NCI-H226 (cell line): ENCODE measurements around the gene GAPVD1.
"Not testable (repeated sequence)": the region's sequence is repeated elsewhere in the genome, so short reads cannot be mapped to it uniquely, and the experiment has no call there.

Source experiments
- DNase-seq: peaks from one replicate; pipeline ENCODE4 v3.0.0-alpha.2; 2015

The GAPVD1 gene

GRCh38 chr9:125258160-125258785, 3.4 kb upstream of the GAPVD1 start:
- no peak for DNase-seq

DNA sequence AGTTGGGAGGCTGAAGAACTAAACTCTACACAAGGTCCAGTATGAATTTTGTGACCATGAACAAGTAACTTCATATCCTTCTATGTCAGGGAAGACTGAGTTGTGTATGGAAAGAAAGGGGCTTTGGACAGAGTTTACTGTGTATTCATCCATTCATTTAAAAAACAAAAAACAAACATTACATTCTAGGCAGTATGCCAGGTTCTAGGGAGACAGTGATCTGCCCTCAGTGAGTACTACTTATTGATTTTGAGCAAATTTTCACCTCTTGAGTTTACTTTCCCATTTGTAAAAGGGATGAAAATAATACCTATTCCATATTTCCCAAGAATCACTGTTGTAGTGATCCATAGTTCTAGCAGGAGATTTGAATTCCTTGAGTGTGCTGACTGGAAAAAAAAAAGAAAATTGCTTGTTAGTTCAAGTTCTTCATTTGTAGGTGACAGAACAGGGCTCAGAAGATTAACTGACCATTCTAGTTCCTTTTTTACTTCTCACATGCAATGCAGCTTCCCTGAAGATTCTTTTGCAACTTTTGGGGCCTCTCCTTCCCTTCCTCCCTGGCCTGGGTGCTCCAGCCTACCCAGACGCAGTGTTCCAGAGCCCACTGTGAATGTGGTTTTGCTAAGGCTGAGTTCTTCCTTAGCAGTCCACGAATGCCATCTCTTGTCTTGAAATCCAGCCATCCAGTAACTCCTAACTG, 2.6 kb upstream of the GAPVD1 start:
- DNase-seq = no peak

- DNase-seq = peak; percentile 13
Measured at GRCh38 chr9:125260561-125260960, 1.1 kb upstream of the GAPVD1 start.

DNA sequence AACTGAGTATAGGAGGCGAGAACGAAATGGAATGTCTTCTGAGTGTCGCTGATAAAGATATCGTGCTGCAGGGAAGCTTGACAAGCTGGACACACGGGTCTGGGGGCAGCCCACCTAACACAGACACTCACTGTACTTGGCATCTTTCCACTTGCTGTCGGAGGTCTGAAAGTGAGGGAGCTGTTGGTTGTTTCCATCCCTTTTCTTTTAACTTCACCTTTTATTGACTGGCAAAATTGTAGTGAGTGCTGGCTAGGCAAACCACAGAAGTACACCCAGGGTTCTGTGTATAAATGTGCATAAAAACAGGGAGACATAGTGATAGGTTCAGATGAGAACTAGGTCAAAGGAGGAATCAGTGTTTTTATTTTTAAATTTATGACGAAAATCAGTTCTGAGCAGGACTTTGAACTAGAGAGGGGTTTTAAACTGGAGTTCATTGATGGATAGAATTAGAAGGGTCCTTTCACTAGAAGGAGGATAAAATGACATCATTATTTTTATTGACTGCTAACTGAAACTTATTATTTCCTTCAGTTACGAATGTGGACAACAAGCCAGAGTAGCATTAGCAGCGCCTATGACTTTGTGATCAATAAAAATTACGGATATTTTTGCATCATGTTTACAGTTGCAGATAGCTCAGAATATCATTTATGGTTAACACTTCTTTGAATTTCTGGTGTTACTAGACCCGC, 817 bp downstream of the GAPVD1 start:
- no peak for DNase-seq

DNA sequence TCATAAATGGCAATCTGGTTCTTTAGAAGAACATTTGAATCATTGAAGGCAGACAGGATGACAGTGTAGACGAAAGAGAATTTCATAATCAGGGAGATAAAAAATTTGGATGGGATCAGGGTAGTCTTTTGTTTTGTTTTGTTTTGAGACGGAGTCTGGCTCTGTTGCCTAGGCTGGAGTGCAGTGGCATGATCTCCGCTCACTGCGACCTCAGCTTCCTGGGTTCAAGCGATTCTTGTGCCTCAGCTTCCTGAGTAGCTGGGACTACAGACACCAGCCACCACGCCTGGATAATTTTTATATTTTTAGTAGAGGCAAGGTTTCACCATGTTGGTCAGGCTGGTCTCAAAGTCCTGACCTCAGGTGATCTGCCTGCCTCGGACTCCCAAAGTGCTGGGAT, 2.4 kb downstream of the GAPVD1 start:
- not testable (repeated sequence) for DNase-seq

- no peak for DNase-seq
Measured at GRCh38 chr9:125268394-125269013, 6.9 kb downstream of the GAPVD1 start.

DNA sequence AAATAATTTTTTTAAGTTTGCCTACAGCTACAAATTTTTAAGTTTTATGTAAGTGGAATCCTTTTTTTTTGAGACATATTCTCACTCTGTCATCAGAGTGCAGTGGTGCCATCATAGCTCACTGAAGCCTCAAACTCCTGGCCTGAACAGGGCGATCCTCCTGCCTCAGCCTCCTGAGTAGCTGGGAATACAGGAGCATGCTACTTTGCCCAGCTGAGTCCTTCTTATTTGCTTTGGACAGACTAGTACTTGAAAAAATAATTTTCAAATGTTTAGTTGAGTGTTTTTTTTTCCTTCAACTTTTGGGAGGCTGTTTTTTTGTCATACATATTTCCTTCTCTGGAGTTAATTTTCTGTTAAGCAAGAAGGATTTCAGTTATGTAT, 7.4 kb downstream of the GAPVD1 start:
- DNase-seq = no peak

DNA sequence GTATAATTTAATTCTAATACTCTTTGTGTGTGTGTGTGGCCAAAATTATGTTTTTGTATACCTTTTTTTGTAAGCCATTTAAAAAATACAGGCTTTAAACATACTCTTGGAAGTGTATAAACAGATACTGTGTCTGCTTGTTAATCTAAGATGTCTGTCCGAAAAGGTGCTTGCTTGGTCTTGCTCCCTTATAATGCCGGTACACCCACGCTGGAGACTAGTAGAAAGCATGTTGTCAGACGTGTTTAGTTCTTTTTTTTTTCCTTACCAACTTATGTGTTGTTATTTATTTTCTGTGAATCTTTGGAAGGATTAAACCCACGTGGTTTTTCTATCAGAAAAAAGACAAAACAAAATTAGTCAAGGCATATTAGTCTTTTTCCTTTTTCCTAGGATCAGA, 9.5 kb downstream of the GAPVD1 start:
- DNase-seq = no peak

- no peak for DNase-seq
Measured at GRCh38 chr9:125272697-125273096, 11.1 kb downstream of the GAPVD1 start.

- no peak for DNase-seq
Measured at GRCh38 chr9:125276771-125277170, 15.1 kb downstream of the GAPVD1 start.

GRCh38 chr9:125277411-125277810, 15.8 kb downstream of the GAPVD1 start:
- DNase-seq = no peak

GRCh38 chr9:125280945-125281344, 19.3 kb downstream of the GAPVD1 start:
- DNase-seq = no peak

- peak; percentile 42 for DNase-seq
Measured at GRCh38 chr9:125284855-125285254, 23.2 kb downstream of the GAPVD1 start.

- DNase-seq = not testable (repeated sequence)
Measured at GRCh38 chr9:125286935-125287433, 25.4 kb downstream of the GAPVD1 start.

DNA sequence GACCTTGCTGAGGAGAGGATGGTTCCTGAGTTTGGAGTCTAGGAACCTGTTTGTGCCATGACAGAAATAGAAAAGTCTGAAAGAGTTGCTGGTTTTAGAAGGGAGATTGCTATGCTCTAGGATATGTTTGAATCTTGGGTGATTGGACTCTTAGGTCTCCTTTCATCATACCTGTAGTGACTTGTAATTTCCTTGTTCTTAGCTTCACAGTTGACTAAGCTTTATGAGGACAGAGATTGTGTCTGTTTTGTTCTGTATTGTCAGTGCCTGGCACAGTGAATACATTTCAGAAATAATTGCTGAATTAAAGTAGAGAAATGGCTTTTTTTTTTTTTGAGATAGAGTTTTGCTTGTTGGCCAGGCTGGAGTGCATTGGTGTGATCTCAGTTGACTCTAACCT, 31.5 kb downstream of the GAPVD1 start:
- DNase-seq = no peak

DNA sequence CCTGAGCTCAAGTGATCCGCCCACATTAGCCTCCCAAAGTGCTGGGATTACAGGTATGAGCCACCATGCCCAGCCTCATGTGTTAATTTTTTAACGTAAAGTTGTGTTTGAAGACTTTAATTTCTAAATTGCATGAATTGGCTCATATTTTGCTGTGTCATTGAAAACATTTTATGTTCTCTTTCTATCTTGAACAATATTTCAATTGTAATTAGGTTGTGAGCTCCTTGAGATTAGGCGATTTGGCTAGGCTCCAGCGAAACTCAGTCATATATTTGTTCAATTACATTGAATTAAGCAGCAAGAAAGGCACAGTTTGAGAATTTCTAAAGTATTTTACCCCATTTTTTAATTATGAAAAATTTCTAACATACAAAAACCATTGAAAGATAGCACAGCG, 34.0 kb downstream of the GAPVD1 start:
- no peak for DNase-seq

DNA sequence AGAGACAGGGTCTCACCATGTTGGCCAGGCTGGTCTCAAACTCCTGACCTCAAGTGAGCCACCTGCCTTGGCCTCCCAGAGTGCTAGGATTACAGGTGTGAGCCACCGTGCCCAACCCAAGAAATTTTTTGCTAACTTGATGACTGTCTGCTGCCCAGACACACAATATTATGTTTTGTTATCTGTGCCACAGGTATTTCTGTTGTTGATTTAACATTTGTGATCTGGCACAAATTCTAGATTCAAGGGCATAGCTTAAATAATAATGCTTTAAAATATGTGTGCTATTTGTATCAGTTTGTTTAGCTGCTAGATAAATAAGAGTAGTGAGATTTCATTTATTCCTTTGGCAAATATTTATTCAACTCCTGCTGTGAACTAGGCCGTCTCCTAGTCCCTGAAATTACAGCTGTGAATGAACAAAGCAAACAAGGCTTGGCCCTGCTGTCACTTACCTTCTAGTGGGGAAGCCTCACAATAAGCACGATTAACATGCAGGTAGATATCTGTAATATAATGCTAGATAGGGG, 35.3 kb downstream of the GAPVD1 start:
- no peak for DNase-seq

DNA sequence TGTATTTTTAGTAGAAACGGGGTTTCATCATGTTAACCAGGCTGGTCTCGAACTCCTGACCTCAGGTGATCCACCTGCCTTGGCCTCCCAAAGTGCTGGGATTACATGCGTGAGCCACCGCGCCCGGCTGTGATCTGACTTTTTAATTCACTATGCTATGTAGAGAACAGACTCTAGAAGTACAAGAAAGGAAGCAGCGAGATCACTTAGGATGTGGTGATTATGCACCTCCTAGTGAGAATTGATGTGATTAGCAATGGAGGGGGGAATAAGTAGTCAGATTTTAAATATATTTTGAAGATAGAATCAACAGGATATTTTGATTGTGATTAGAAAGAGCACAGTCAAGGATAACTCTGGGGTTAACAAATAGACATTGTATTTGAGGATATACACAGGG, 36.3 kb downstream of the GAPVD1 start:
- DNase-seq = no peak

- no peak for DNase-seq
Measured at GRCh38 chr9:125302241-125302640, 40.6 kb downstream of the GAPVD1 start.

DNA sequence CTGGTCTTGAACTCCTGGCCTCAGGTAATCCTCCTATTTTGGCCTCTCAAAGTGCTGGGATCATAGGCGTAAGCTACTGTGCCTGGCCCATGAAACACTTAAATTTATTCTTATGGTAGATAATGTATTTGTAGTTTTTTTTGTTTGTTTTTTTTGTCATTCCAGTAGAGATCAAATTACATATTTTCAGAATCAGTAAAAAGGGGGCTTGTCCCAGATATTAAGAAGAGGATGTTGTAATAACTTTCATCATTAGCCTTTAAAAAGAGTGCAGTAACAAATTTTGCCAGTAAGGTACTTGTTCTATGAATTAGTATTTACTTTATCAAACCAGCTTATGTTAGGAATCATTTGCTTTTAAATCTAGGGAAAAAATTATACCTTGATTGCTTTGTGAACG, 42.6 kb downstream of the GAPVD1 start:
- DNase-seq = no peak

DNA sequence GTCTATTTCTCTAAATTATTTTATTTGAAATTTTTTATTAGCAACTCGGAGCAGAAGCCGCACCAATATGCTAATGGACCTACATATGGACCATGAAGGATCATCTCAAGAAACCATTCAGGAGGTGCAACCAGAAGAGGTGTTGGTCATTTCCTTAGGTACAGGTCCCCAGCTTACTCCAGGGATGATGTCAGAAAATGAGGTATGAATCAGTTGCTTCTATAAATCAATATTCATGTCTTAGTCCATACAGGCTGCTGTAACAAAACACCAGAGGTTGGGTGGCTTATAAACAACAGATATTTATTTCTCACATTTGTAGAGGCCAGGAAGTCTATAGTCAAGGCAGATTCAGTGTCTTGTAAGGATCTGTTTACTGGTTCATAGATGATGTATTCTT, 50.8 kb downstream of the GAPVD1 start:
- DNase-seq = no peak

GRCh38 chr9:125316359-125316758, 54.7 kb downstream of the GAPVD1 start:
- not testable (repeated sequence) for DNase-seq

- DNase-seq = no peak
Measured at GRCh38 chr9:125317704-125318103, 56.1 kb downstream of the GAPVD1 start.
